Body of pancreas (tissue), 4 donors: ENCODE measurements around the gene SPRR4.

Source experiments
- CTCF ChIP-seq, 7 experiments: fragments of 450-650 bp in 4 of 7; fragments of 200-600 bp in 3 of 7; sonication (generic) in 3 of 7; IDR thresholded peaks; one replicate each; pipeline ENCODE4 v1.5.1; 2016 to 2019; ENCODE audit warnings: antibody characterized with exemption in 7 of 7
- POLR2A ChIP-seq, 3 donors: fragments of 450-650 bp; IDR thresholded peaks; one replicate each; pipeline ENCODE4 v1.6.1; 2016; ENCODE audit warnings: antibody characterized with exemption in 3 of 3, mild to moderate bottlenecking in 2 of 3

GRCh38 chr1:152972196-152972886, 1.9 kb downstream of the SPRR4 start:
- TF ChIP-seq CTCF (IDR thresholded peaks at IDR 0.05) (no peak), POLR2A (IDR thresholded peaks at IDR 0.05) (no peak)
